DND-41 (cell line): ENCODE measurements around the gene FAR2.

Experiments used
- CTCF ChIP-seq: IDR thresholded peaks from 2 replicates; pipeline ENCODE4 v1.5.1; 2012; ENCODE audit warnings: borderline replicate concordance, low read length, moderate library complexity, mild to moderate bottlenecking; ENCODE audit not compliant: poor library complexity, severe bottlenecking; ENCODE audit errors: extremely low read depth
- EZH2 ChIP-seq: IDR thresholded peaks from 3 replicates; pipeline ENCODE4 v1.6.1; 2012; ENCODE audit warnings: borderline replicate concordance, low read depth, mild to moderate bottlenecking, moderate library complexity, low read length, inconsistent platforms; ENCODE audit not compliant: severe bottlenecking

- TF ChIP-seq CTCF, result no peak
- TF ChIP-seq EZH2, result no peak
These were observed 18.4 kb downstream of the FAR2 start for GRCh38 chr12:29167445-29167844.
